HepG2 (cell line): ENCODE measurements around the gene ABCB6. TPM values are rescaled to one million over a fixed set of nuclear protein-coding genes. Genes with fewer than 3 reads are reported as not detected.
A peak's percentile ranks its signal among the peaks of the same experiment; 100 is the strongest.

Experiments used
- CHD2 ChIP-seq: IDR thresholded peaks from 2 replicates; pipeline ENCODE4 v1.6.1; 2011; ENCODE audit warnings: low read depth, low read length, improper control_type of control experiment
- GPBP1L1 ChIP-seq: sonication (generic); formaldehyde crosslinking; IDR thresholded peaks from 2 replicates; pipeline ENCODE4 v1.5.0; 2020; ENCODE audit warnings: mild to moderate bottlenecking, missing genetic modification reagents
- IKZF5 ChIP-seq: IDR thresholded peaks from 2 replicates; pipeline ENCODE4 v1.6.1; 2018; ENCODE audit warnings: missing genetic modification reagents, mild to moderate bottlenecking, missing compliant biosample characterization
- KLF11 ChIP-seq: IDR thresholded peaks from 2 replicates; pipeline ENCODE4 v1.6.1; 2016; ENCODE audit warnings: missing compliant biosample characterization
- MED13 ChIP-seq: sonication (generic); formaldehyde crosslinking; IDR thresholded peaks from 2 replicates; pipeline ENCODE4 v1.5.0; 2020; ENCODE audit warnings: missing genetic modification reagents
- MLXIP ChIP-seq: sonication (generic); formaldehyde crosslinking; IDR thresholded peaks from 2 replicates; pipeline ENCODE4 v1.9.0; 2021; ENCODE audit warnings: missing genetic modification reagents, borderline replicate concordance
- NCOA1 ChIP-seq: sonication (generic); formaldehyde crosslinking; IDR thresholded peaks from 2 replicates; pipeline ENCODE4 v1.9.0; 2021; ENCODE audit warnings: missing genetic modification reagents
- RFX1 ChIP-seq: fragments of 450-650 bp; IDR thresholded peaks from 2 replicates; pipeline ENCODE4 v1.6.1; 2017
- SUZ12 ChIP-seq: fragments of 150-350 bp; IDR thresholded peaks from 2 replicates; pipeline ENCODE4 v1.6.1; 2014; ENCODE audit warnings: low read depth, low read length
- ZKSCAN1 ChIP-seq: fragments of 150-350 bp; IDR thresholded peaks from 2 replicates; pipeline ENCODE4 v1.6.1; 2014; ENCODE audit warnings: low read length
- ZMYM2 ChIP-seq: sonication (generic); formaldehyde crosslinking; IDR thresholded peaks from 2 replicates; pipeline ENCODE4 v1.8.0; 2022; ENCODE audit warnings: mild to moderate bottlenecking, missing genetic modification reagents
- ZNF121 ChIP-seq: sonication (generic); formaldehyde crosslinking; IDR thresholded peaks from 2 replicates; pipeline ENCODE4 v1.5.0; 2020; ENCODE audit warnings: mild to moderate bottlenecking, missing genetic modification reagents
- ZNF251 ChIP-seq: sonication (generic); formaldehyde crosslinking; IDR thresholded peaks from 2 replicates; pipeline ENCODE4 v1.9.0; 2021; ENCODE audit warnings: mild to moderate bottlenecking, missing genetic modification reagents
- ZNF253 ChIP-seq: sonication (generic); formaldehyde crosslinking; IDR thresholded peaks from 2 replicates; pipeline ENCODE4 v1.8.0; 2022; ENCODE audit warnings: mild to moderate bottlenecking, missing genetic modification reagents, borderline replicate concordance
- ZNF75D ChIP-seq: sonication (generic); formaldehyde crosslinking; IDR thresholded peaks from 2 replicates; pipeline ENCODE4 v1.8.1; 2023; ENCODE audit warnings: missing genetic modification reagents, mild to moderate bottlenecking, borderline replicate concordance
- polyA plus RNA-seq, 8 experiments: library from polyadenylated mRNA; depleted of rRNA in 3 of 8; stranded (reverse) in 7 of 8; unstranded in 1 of 8; fragments of >200 nt; fragmentation: Illumina TruSeq in 4 of 8; extraction: Trizol in 4 of 8; gene quantifications; 2 replicates each; pipeline versions ENCODE4 v1.2.1 to v1.2.3, GENCODE V29; 2011 to 2016; ENCODE audit warnings: low read depth in 4 of 8, missing spikeins in 1 of 8, mixed read lengths in 1 of 8; ENCODE audit not compliant: insufficient read depth in 1 of 8
- total RNA-seq, 5 experiments: library from RNA; depleted of rRNA; stranded (reverse); fragments of >200 nt; fragmentation: Illumina TruSeq; extraction: Trizol; gene quantifications; 2 replicates each; pipeline ENCODE4 v1.2.3, GENCODE V29; 2016; ENCODE audit warnings: low read depth in 1 of 5
- TF ChIP-seq, protein P1 (sequence below): sonication (generic); formaldehyde crosslinking; IDR thresholded peaks from 2 replicates; pipeline ENCODE4 v1.4.0; 2020; ENCODE audit warnings: missing genetic modification reagents
- TF ChIP-seq, protein P2 (sequence below), 2 experiments: fragments of 450-650 bp in 1 of 2; sonication (generic) in 1 of 2; formaldehyde crosslinking; IDR thresholded peaks; 2 replicates each; pipeline versions ENCODE4 v1.5.0 to v1.8.0; 2020 to 2022; ENCODE audit warnings: mild to moderate bottlenecking in 1 of 2, missing genetic modification reagents in 1 of 2

Gene ABCB6
- total and polyA plus RNA-seq, 2 of the 13 experiments (the other 11 are each of a cell fraction or from before 2014, with no cell fraction given), result 91.1 to 137 TPM

DNA sequence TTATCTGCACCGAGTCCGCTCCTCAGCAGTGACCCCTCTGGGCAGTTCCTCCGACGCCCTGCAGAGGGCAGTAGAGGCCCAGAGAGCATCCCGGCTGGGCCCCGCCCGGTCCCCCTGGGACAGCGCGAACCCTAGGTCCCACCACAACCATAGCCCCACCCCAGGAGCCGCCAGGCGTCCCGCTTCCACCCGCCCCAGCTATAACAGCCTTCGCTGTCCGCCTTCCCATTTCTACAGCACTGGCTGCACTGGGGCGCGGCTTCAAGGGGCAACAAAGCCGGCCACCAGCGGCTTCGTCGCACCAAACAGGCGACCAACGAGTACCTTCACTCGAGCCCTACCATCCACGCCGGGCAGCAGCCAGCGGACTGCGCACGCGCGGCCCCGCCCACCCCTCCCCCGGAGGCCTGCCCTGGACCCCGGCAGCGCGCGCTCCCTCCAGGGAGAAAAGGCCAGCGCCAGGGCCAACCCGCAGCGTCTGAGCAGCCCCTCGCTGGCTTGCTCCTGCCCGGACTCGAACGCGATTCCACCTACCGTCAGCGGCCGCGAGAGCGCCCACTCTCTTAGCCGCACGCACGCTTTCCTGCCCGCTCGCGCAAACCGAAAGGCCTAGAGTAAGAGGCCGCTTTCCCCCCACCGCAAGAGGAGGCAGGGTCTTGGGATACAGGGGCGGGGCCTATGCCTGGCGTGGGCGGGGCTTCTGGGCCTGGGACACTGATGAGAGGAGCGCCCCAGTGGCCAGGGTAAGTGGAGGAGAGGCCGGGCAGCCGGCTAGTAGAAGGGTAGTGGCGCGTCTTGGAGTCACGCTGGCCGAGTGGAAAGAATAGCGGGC is 58.4 kb downstream of the ABCB6 start, which contains the start of gene NHEJ1 (continued):
- TF ChIP-seq MLXIP (CRISPR knock-in tag), result no peak
- no peak for TF ChIP-seq ZNF121 (CRISPR knock-in tag)
- peak; percentile 86 for TF ChIP-seq KLF11 (CRISPR knock-in tag)
- TF ChIP-seq ZNF253 (CRISPR knock-in tag), result no peak
- TF ChIP-seq IKZF5 (CRISPR knock-in tag), result peak; percentile 87; the same call in 1 of the 2 replicates
- TF ChIP-seq GPBP1L1 (CRISPR knock-in tag), result no peak
- TF ChIP-seq ZNF251 (CRISPR knock-in tag), result peak; percentile 10; the same call in 1 of the 2 replicates
- TF ChIP-seq ZMYM2 (CRISPR knock-in tag), result no peak
- TF ChIP-seq, protein P1, sequence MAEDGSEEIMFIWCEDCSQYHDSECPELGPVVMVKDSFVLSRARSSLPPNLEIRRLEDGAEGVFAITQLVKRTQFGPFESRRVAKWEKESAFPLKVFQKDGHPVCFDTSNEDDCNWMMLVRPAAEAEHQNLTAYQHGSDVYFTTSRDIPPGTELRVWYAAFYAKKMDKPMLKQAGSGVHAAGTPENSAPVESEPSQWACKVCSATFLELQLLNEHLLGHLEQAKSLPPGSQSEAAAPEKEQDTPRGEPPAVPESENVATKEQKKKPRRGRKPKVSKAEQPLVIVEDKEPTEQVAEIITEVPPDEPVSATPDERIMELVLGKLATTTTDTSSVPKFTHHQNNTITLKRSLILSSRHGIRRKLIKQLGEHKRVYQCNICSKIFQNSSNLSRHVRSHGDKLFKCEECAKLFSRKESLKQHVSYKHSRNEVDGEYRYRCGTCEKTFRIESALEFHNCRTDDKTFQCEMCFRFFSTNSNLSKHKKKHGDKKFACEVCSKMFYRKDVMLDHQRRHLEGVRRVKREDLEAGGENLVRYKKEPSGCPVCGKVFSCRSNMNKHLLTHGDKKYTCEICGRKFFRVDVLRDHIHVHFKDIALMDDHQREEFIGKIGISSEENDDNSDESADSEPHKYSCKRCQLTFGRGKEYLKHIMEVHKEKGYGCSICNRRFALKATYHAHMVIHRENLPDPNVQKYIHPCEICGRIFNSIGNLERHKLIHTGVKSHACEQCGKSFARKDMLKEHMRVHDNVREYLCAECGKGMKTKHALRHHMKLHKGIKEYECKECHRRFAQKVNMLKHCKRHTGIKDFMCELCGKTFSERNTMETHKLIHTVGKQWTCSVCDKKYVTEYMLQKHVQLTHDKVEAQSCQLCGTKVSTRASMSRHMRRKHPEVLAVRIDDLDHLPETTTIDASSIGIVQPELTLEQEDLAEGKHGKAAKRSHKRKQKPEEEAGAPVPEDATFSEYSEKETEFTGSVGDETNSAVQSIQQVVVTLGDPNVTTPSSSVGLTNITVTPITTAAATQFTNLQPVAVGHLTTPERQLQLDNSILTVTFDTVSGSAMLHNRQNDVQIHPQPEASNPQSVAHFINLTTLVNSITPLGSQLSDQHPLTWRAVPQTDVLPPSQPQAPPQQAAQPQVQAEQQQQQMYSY (CRISPR knock-in tag), result 0 out of 2 replicates have a peak, but pooled peaks have one; percentile 27
- TF ChIP-seq ZKSCAN1, result no peak; the same call in 1 of the 2 replicates
- no peak for TF ChIP-seq RFX1
- TF ChIP-seq ZNF75D (CRISPR knock-in tag), result no peak
- TF ChIP-seq NCOA1 (CRISPR knock-in tag), result peak; percentile 90; the same call in 1 of the 2 replicates
- no peak for TF ChIP-seq SUZ12
- TF ChIP-seq, protein P2, sequence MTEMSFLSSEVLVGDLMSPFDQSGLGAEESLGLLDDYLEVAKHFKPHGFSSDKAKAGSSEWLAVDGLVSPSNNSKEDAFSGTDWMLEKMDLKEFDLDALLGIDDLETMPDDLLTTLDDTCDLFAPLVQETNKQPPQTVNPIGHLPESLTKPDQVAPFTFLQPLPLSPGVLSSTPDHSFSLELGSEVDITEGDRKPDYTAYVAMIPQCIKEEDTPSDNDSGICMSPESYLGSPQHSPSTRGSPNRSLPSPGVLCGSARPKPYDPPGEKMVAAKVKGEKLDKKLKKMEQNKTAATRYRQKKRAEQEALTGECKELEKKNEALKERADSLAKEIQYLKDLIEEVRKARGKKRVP (CRISPR knock-in tag; IDR thresholded peaks at IDR 0.05), result no peak
- TF ChIP-seq CHD2, result 0 out of 2 replicates have a peak, but pooled peaks have one; percentile 28
- peak; percentile 87 for TF ChIP-seq MED13
